Adrenal gland (tissue), 5 donors: ENCODE results near the gene MIEF1.

ENCODE experiments used
- CTCF ChIP-seq, 6 experiments: fragments of 450-650 bp in 4 of 6; fragments of 200-600 bp in 2 of 6; sonication (generic) in 1 of 6; IDR thresholded peaks; 1 replicate in 5 of 6; 2 replicates in 1 of 6; pipeline versions ENCODE4 v1.5.1 to v1.8.0; 2016 to 2021; ENCODE audit warnings: antibody characterized with exemption in 6 of 6, mild to moderate bottlenecking in 2 of 6, moderate library complexity in 1 of 6
- POLR2A ChIP-seq, 2 donors: fragments of 450-650 bp; IDR thresholded peaks; one replicate each; pipeline ENCODE4 v1.6.1; 2017; ENCODE audit warnings: antibody characterized with exemption in 2 of 2, mild to moderate bottlenecking in 2 of 2, moderate library complexity in 1 of 2
- donor health status: DM: no; HTN: no; CAD: no.

- no peak for TF ChIP-seq POLR2A (IDR thresholded peaks at IDR 0.05)
- no peak for TF ChIP-seq CTCF (IDR thresholded peaks at IDR 0.05)
Measured at GRCh38 chr22:39494471-39495120, 7.5 kb upstream of the MIEF1 start.
